Smooth muscle cell (in vitro differentiated cells): Measurements from ENCODE around the gene PEX3. TPM values are rescaled to one million over a fixed set of nuclear protein-coding genes. Genes with fewer than 3 reads are reported as not detected.

Experiments used
- DNase-seq: peaks from one replicate; lab custom pipeline; 2025; ENCODE audit not compliant: unreplicated experiment; lab: John Stamatoyannopoulos, UW
- H2AFZ ChIP-seq: fragments of 200-600 bp; sonication (generic); 2 replicates; pipeline ENCODE4 v1.6.0; 2016; ENCODE audit warnings: antibody characterized with exemption, low read depth, mild to moderate bottlenecking
- H3F3A ChIP-seq: fragments of 200-600 bp; sonication (generic); 2 replicates; pipeline ENCODE4 v1.6.0; 2017; ENCODE audit warnings: antibody characterized with exemption, low read depth
- H3K27ac ChIP-seq: fragments of 200-600 bp; sonication (generic); 2 replicates; pipeline ENCODE4 v1.5.1; 2016; ENCODE audit warnings: low read depth, mild to moderate bottlenecking
- H3K27me3 ChIP-seq: fragments of 200-600 bp; sonication (generic); 2 replicates; pipeline ENCODE4 v1.6.1; 2016; ENCODE audit warnings: low read depth, mild to moderate bottlenecking
- H3K36me3 ChIP-seq: fragments of 200-600 bp; sonication (generic); 2 replicates; pipeline ENCODE4 v1.5.1; 2016; ENCODE audit warnings: low read depth
- H3K4me1 ChIP-seq: fragments of 200-600 bp; sonication (generic); 2 replicates; pipeline ENCODE4 v1.5.1; 2016; ENCODE audit warnings: low read depth
- H3K4me2 ChIP-seq: fragments of 200-600 bp; sonication (generic); 2 replicates; pipeline ENCODE4 v1.6.0; 2016; ENCODE audit warnings: mild to moderate bottlenecking
- H3K4me3 ChIP-seq: fragments of 200-600 bp; sonication (generic); 2 replicates; pipeline ENCODE4 v1.5.1; 2016; ENCODE audit warnings: mild to moderate bottlenecking
- H3K79me2 ChIP-seq: fragments of 200-600 bp; sonication (generic); 2 replicates; pipeline ENCODE4 v1.6.0; 2016; ENCODE audit warnings: low read depth, mild to moderate bottlenecking
- H3K9ac ChIP-seq: fragments of 200-600 bp; sonication (generic); 2 replicates; pipeline ENCODE4 v1.6.0; 2016; ENCODE audit warnings: low read depth
- H3K9me3 ChIP-seq: fragments of 200-600 bp; sonication (generic); replicated peaks from 2 replicates; pipeline ENCODE4 v1.5.1; 2016; ENCODE audit warnings: low read depth
- H4K20me1 ChIP-seq: fragments of 200-600 bp; sonication (generic); 2 replicates; pipeline ENCODE4 v1.6.0; 2016; ENCODE audit warnings: low read depth
- CTCF ChIP-seq: fragments of 200-600 bp; sonication (generic); IDR thresholded peaks from 2 replicates; pipeline ENCODE4 v1.5.1; 2017; ENCODE audit warnings: borderline replicate concordance, mild to moderate bottlenecking, antibody characterized with exemption; ENCODE audit not compliant: insufficient read depth, poor library complexity, severe bottlenecking
- WGBS: methylation state at CpG from one replicate; pipeline ENCODE4 v1.1.7; 2016; ENCODE audit warnings: low lambda C conversion rate; 5-methylcytosine and 5-hydroxymethylcytosine counted together
- polyA plus RNA-seq: library from polyadenylated mRNA; unstranded; fragments of >200 nt; fragmentation: Nextera tagmentation; extraction: Ambion mirVana; gene quantifications from 2 replicates; pipeline ENCODE4 v1.2.1, GENCODE V29; 2016
- total RNA-seq: library from RNA; depleted of rRNA; stranded (reverse); fragments of >200 nt; gene quantifications from 2 replicates; pipeline ENCODE4 v1.2.3, GENCODE V29; 2014

Gene PEX3
- total and polyA plus RNA-seq, 2 experiments from 2014 or later = 14.3 to 15.0 TPM

DNA sequence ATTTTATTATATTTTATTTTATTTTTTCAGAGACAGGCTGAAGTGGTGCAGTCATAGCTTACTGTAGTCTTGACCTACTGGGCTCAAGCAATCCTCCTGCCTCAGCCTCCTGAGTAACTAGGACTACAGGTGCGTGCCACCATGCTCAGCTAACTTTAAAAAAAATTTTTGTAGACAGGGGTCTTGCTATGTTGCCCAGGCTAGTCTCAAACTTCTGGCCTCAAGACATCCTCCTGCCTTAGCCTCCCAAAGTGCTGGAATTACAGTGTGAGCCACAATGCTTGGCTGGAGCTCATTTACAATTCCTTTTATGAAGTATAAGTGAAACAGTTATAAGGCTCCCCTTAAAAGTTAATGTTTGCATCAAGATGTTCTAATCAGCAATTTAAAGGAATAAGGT is 46.4 kb downstream of the PEX3 start:
- H3K4me1 ChIP-seq = no peaks in the 10 kb centered on the region
- no peak overlapping the region for H3K4me3 ChIP-seq
- H3K4me2 ChIP-seq = no peak overlapping the region
- WGBS = 96% methylated on average over 1 of the region's 1 CpG
- no peak overlapping the region for H2AFZ ChIP-seq
- H3K9ac ChIP-seq = no peak overlapping the region
- H3K36me3 ChIP-seq = peaks cover 7% of the 10 kb centered on the region
- no peaks in the 10 kb centered on the region for H3K27me3 ChIP-seq
- DNase-seq = no peak
- H3F3A ChIP-seq = no peaks in the 10 kb centered on the region
- H3K79me2 ChIP-seq = no peaks in the 10 kb centered on the region
- H3K27ac ChIP-seq = no peak overlapping the region
- H4K20me1 ChIP-seq = no peaks in the 10 kb centered on the region
- no peaks in the 10 kb centered on the region for H3K9me3 ChIP-seq
- TF ChIP-seq CTCF = no peak

DNA sequence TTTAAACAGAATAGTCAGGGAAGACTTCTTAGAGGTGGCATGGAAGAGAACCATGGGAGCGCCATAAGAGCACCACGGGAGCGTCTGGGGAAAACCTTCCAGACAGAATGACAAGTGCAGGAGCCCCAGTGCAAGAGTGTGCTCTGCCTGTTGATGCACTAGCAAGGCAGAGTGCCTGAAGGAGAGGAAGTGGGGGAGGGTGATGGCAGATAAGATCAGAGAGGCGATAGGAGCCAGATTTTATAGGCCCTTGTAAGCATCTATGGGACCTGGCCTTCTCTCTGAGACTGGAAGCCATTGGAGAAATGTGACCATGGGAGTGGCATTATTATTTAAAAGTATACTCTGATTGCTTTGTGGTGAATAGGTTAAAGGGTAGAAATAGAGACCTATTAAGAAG is 47.8 kb downstream of the PEX3 start:
- no peak overlapping the region for H3K9ac ChIP-seq
- H3K4me1 ChIP-seq = no peaks in the 10 kb centered on the region
- H3F3A ChIP-seq = no peaks in the 10 kb centered on the region
- 60% methylated on average over 4 of the region's 4 CpGs for WGBS
- H3K27me3 ChIP-seq = no peaks in the 10 kb centered on the region
- no peaks in the 10 kb centered on the region for H3K79me2 ChIP-seq
- H2AFZ ChIP-seq = no peak overlapping the region
- no peaks in the 10 kb centered on the region for H4K20me1 ChIP-seq
- H3K36me3 ChIP-seq = peaks cover 7% of the 10 kb centered on the region
- TF ChIP-seq CTCF = no peak
- no peaks in the 10 kb centered on the region for H3K9me3 ChIP-seq
- no peak for DNase-seq
- no peak overlapping the region for H3K4me3 ChIP-seq
- no peak overlapping the region for H3K4me2 ChIP-seq
- H3K27ac ChIP-seq = no peak overlapping the region

- 96% methylated on average over 2 of the region's 2 CpGs for WGBS
- Histone ChIP-seq H4K20me1 (no peaks in the 10 kb centered on the region), H3K36me3 (peaks cover 7% of the 10 kb centered on the region), H3F3A (no peaks in the 10 kb centered on the region), H3K4me1 (no peaks in the 10 kb centered on the region), H3K4me2 (no peak overlapping the region), H3K27me3 (no peaks in the 10 kb centered on the region), H3K4me3 (no peak overlapping the region), H3K9me3 (no peaks in the 10 kb centered on the region), H3K79me2 (no peaks in the 10 kb centered on the region), H3K9ac (no peak overlapping the region), H2AFZ (no peak overlapping the region), H3K27ac (no peak overlapping the region)
- no peak for DNase-seq
- no peak for TF ChIP-seq CTCF
These were observed 51.2 kb downstream of the PEX3 start for GRCh38 chr6:143501851-143502250.

GRCh38 chr6:143504369-143504768 is 53.8 kb downstream of the PEX3 start:
- Histone ChIP-seq H3K27me3 (no peaks in the 10 kb centered on the region), H3K4me3 (no peak overlapping the region), H3K4me1 (no peaks in the 10 kb centered on the region), H2AFZ (no peak overlapping the region), H4K20me1 (peaks cover 7% of the 10 kb centered on the region), H3K9ac (no peak overlapping the region), H3K79me2 (peaks cover 2% of the 10 kb centered on the region), H3F3A (no peaks in the 10 kb centered on the region), H3K36me3 (peaks cover 7% of the 10 kb centered on the region), H3K4me2 (no peak overlapping the region), H3K9me3 (no peaks in the 10 kb centered on the region), H3K27ac (no peak overlapping the region)
- WGBS = 100% methylated on average over 1 of the region's 1 CpG
- no peak for DNase-seq
- TF ChIP-seq CTCF = no peak
